GM18499 (cell line): ENCODE data around the gene RBM42.
"Not testable (repeated sequence)": the region's sequence is repeated elsewhere in the genome, so short reads cannot be mapped to it uniquely, and the experiment has no call there.

Experiments used
- ATAC-seq: cut with Tn5 transposase; IDR thresholded peaks from one replicate; pipeline ENCODE4 v1.9.1; 2021; ENCODE audit warnings: moderate number of reproducible peaks; ENCODE audit not compliant: insufficient read depth, unreplicated experiment

Gene RBM42

DNA sequence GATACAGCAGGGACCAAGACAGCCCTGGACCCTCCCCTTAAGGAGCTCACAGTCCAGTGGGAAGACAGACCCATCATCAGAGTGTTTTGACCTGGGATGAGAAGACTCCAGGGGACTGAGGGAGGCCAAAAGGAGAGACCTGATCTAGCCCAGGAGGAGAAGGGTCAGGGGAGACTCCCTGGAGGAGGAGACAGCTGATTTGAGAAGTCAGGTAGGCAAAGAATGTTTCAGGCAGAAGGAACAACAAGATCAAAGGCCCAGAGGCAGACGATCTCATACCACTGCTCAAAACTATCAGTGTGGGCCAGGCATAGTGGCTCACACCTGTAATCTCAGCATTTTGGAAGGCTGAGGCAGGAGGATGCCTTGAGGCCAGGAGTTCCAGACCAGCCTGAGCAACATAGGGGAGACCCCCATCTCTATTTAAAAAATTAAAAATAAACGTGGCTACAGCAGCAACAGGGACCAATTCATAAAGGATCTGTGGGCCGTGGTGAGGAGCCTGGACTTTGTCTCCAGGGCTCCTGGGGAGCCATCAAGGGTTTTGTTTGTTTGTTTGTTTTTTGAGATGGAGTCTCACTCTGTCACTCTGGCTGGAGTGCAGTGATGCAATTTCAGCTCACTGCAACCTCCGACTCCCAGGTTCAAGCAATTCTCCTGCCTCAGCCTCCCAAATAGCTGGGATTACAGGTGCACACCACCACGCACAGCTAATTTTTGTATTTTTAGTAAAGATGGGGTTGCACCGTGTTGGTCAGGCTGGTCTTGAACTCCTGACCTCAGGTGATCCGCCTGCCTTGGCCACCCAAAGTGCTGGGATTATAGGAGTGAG, 17.1 kb downstream of the RBM42 start:
- no peak for ATAC-seq

DNA sequence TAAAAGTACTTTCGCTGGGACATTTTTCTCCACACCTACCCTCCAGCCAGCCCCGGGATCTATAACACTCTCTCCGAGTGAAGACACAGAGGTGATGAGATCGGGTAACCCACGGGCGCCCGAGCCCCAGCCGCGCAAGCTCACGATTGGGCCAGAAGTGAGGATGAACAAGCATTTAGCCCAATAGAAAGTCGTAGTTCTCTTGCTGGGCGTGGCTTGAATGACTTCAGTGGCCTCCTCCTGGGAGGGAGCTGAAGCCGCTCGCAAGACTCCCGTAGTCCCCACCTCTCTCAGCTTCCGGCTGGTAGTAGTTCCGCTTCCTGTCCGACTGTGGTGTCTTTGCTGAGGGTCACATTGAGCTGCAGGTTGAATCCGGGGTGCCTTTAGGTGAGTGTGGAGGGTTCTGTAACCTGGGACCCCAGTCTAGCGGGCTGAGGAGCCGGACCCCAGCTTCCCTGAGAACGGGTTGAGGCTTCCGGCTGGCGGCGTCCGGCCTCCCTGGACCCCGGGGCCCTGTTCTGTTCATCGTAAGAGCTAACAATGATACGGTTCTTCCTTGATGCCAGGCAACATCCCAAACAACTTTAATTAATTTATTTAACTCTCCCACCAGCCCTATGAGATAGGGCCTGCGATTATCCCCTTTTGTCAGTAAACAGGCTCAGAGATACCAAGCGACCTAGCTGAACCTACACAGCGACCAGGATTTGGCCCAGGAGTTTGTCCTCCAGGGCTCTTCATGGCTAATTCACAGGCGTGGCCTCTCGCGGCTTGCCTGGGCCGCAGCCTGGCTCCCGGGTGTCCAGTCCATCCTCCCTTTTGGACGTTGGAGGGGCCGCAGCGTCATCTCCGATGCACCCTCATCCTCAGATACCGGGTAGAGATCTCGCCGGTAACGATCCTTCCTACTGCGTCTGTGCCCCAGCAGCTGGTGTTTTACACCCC, 19.5 kb downstream of the RBM42 start, which contains the start of gene COX6B1:
COX6B1 (plus strand) TSS at position 307 of the 945 bp plus-strand sequence. CDS start 2,921 bp downstream, outside the sequence.
- ATAC-seq, result peak; percentile 44

DNA sequence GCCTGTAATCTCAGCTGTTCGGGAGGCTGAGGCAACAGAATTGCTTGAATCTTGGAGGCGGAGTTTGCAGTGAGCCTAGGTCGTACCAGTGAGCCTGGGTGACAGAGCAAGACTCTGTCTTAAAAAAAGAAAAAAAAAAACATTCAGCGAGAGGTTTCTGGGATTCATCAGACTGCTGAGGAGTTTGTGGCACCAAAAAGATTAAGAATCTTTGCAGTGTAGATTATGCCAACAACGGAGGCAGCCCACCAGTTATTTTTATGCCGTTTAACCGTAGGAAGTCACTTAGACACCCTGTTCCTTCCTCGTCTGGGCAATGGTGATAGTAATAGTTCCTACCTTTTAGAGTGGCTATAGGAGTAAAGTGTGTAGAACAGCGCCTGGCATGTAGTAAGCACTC, 21.7 kb downstream of the RBM42 start:
- ATAC-seq, result no peak

DNA sequence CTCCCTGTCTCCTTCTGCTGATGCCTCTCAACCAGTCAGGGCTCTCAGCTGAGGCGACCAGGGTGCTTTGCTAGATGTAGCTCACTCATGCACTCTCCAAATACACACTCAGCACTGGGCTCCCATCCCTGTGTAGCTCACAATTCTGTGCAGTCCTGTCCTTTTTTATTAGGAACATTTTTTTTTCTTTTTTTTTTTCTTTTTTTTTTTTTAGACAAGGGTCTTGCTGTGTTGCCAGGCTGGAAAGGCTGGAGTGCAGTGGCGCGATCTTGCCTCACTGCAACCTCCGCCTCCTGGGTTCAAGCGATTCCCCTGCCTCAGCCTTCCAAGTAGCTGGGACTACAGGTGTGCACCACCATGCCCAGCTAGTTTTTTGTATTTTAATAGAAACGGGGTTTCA, 26.0 kb downstream of the RBM42 start:
- ATAC-seq, result not testable (repeated sequence)

DNA sequence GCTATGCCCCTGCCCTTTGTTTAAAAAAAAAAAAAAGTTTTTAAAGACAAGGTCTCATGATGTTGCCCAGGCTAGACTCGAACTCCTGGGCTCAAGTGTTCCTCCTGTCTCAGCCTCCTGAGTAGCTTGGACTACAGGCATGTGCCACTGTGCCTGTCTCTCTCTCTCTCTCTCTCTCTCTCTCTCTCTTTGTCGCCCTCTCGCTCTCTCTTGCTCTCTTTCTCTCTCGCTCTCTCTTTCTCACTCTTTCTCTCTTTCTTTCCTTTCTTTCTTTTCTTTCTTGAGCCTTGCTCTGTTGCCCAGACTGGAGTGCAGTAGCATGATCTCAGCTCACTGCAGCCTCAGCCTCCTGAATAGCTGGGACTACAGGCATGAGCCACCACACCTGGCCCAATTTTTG, 26.8 kb downstream of the RBM42 start:
- no peak for ATAC-seq

DNA sequence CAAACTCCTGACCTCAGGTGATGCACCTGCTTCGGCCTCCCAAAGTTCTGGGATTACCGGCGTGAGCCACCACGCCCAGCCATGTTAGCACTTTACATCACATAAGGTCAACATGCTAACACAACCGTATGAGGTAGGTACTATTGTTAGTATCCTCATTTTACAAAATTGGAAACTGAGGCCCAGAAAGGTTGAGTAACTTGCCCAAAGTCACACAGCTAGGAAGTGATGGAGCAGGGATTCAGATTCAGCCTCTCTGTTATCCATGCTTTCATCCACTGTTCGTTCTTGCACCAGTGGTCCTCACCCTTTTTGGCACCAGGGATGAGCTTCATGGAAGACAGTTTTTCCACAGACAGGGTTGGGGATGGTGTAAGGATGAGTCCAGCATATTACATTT, 27.9 kb downstream of the RBM42 start:
- ATAC-seq, result no peak

DNA sequence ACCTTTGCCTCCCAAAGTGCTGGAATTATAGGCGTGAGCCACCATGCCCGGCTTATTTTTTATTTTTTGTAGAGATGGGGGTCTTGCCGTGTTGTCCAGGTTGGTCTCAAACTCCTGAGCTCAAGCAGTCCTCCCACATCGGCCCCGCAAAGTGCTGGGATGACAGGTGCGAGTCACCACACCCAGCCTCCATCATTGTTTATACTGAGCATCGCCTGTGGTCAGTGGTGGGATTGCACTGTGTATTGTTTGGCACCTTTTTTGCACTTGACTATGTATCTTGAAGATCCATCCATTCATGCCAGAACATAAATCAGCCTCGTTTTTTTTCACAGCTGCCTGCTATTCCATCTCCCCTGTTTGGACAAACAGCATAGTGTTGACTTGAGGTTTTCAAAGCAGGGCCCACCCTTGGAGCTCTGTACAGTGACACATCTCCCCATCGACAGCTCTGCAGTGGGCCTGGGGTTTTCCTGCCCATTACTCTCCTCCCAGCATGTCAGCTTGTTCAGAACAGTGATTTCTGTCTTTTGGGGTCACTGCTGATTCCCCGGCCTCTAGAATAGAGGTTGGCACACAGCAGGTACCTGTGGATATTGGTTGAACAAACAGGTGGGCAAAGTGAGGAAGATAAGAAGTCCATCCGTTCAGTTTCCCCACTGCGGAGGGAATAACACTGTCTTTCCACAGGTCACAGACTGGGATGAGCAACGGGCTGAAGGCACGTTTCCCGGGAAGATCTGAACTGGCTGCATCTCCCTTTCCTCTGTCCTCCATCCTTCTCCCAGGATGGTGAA, 29.3 kb downstream of the RBM42 start:
- no peak for ATAC-seq

DNA sequence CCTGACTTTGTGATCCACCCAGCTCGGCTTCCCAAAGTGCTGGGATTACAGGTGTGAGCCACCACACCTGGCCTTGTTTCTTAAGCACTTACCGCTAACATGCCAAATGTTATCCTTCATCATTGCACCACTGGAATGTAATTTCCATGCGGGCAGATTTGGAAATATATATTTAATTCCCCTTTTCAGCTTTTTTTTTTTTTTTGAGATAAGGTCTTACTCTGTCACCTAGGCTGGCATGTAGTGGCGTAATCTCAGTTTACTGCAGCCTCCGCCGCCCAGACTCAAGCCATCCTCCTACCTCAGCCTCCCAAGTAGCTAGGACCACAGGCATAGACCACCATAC, 33.1 kb downstream of the RBM42 start:
- ATAC-seq, result no peak

DNA sequence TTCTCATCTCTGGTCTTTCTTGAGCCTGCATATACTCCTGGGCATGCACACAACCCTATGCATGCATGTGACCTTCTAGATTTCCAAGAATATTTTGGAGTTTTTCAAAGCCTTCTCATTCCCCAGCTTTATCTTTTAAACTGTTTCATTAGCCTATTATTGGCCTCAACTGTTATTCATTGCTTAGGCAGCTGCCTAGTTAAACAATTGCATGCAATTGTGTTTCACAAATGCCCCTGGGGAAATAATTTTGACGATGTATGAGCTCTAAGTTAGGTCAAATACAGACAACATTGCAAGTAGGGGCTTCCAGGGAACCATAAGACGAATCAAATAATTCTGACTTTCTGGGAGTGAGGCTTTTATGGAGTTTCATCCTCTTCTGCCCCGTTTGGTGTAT, 35.1 kb downstream of the RBM42 start:
- ATAC-seq, result no peak

DNA sequence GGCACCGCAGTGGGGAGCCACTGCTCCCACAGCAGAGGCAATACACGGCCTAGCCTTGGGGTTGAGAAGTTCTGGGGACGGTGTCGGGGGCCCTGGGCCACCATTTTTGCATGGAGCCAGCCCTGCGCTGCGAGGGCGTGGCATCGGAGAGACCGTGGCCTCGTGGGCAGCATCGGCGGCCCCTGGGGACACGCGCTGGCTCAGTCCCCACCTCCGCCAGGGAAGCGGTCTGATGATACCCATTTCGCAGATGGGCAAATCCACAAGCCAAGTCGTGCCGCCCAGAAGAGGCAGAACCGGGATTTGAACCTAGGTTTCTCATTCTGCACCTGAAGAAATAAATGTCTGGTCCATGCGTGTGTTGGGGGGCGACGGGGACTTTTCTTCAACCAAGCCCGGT, 36.3 kb downstream of the RBM42 start:
- no peak for ATAC-seq

DNA sequence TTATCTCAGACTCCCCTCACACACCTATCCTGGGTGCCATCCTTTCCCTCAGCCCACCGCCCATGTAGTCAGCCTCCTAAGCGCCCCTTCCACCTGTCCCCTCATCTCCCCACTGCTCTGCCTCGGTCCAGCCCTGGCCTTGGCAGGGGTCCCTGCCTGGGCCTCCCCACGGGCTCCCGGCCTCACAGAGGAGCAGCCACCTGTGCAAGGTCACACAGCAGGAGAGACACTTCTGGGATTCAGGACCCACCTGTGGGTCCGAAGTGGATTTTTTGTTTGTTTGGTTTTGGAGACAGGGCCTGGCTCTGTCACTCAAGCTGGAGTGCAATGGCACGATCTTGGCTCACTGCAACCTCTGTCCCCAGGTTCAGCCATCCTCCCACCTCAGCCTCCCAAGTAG, 36.8 kb downstream of the RBM42 start:
- ATAC-seq, result no peak

DNA sequence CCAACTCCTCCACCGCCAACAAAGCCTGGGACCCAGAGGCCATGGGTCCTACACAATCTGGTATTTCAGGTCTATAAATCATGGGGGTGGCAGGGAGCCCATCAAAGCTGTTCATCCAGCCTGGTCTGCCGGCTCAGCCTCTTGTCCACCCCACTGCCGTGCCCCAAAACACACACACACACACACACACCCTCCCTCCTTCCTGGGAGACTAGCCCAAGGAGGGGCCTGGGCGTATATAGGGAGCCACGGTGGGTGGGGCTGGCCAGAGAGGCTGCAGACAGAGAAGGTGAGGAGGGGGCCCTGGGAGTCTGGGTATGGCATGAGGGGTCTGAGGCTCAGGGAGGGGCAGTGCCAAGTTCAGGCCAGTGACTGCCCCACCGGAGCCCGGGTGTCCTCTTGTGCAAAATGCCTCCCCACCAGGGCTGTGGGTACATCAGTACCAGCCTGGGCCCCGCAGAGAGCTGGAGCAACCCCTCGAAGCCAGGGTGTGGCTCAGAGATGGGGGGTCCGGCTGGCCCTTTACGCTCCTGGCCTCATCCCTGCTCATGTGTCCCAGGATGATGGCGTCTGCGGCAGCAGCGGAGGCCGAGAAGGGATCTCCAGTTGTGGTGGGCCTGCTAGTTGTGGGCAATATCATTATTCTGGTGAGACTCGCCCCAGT, 37.5 kb downstream of the RBM42 start, which contains the start of gene UPK1A:
UPK1A (plus strand) TSS at position 267 of the 663 bp plus-strand sequence; CDS start at position 563, 296 bp downstream.
- no peak for ATAC-seq

DNA sequence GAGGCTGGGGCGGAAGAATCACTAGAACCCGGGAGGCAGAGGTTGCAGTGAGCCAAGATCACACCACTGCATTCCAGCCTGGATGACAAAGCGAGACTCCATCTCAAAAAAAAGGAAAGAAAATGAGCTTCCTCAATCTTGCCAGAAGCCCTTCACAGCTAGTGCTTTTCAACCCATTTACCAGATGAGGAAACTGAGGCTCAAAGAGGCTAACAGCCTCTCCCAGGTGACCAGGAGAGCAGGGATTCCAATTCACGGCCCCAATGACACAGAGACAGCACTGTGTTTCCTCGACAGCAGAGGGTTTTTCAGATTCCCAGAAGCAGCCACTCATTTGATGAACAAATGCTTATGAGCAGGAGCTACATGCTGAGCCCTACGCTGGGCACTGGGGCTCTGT, 40.7 kb downstream of the RBM42 start:
- ATAC-seq, result no peak

DNA sequence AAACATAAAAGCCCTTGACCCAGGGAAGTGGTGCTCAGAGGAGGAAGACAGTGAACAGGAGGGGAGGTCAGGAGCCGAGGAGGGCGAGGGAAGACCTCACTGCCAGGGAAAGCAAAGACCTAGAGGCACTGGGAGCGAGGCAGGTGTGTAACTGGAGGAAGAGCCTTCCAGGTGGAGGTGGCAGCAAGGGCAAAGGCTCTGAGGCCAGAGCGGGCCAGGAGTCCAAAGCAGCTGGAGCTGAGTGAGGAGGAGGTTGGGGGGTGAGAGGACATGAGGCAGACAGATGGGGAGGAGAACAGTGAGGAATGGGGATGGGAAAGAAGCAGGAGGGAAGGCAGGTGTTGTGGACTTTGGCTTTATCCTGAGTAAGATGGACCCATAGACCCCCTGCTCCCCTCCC, 41.1 kb downstream of the RBM42 start:
- no peak for ATAC-seq

DNA sequence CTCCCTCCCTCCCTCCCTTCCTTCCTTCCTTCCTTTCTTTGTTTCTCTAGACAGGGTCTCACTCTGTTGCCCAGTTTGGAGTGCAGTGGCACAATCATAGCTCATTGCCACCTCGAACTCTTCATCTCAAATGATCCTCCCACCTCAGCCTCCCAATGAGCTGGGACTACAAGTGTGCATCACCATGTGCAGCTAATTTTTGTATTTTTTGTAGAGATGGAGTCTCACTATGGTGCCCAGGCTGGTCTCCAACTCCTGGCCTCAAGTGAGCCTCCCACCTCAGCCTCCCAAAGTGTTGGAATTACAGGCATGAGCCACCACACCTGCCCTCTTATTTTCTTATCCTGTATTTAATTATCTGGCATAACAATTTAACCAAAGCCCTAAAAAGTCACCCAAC, 41.9 kb downstream of the RBM42 start:
- no peak for ATAC-seq

DNA sequence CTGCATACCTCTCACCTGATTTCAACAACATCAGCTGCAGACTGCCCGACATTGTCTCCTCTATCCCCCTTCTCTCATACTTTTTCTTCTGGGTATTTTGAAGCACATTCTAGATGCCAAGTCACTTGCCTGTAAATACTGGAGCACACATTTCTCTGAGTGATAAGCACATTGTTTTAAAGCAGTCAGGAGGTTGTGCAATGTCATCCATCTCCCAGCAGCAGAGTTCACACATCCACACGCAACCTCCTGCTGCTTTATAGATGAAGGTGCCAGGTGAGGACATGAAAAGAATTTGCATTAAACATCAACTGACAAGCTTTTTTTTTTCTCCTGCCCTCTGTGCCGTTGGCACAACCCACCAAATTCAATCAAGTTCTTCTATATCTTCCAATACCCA, 43.0 kb downstream of the RBM42 start:
- no peak for ATAC-seq

DNA sequence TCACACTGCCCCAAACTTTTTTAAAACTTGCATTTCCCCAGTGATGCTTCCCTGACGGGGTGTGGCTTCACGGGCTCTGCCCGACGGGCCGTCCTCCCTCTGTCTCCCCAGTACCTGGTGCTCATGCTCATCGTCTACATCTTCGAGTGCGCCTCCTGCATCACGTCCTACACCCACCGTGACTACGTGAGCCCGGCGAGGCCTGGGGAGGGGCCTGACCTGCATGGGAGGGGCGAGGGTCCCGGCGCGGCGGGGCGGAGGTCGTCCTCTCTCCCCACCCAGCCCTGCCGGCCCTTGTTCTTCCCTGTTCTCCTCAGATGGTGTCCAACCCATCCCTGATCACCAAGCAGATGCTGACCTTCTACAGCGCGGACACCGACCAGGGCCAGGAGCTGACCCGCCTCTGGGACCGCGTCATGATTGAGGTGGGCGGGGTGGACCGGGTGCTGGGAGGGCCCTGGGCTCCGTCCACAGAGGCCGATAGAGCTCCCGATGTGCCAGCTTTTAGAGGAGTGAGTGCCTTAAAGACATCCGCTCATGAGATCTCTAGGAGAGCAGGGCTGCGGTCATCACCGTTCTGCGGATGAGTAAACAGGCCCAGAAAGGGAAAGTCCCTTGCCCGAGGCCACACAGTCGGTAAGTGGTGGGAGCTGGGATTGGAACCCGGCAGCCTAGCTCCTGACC, 44.4 kb downstream of the RBM42 start:
- ATAC-seq, result no peak

DNA sequence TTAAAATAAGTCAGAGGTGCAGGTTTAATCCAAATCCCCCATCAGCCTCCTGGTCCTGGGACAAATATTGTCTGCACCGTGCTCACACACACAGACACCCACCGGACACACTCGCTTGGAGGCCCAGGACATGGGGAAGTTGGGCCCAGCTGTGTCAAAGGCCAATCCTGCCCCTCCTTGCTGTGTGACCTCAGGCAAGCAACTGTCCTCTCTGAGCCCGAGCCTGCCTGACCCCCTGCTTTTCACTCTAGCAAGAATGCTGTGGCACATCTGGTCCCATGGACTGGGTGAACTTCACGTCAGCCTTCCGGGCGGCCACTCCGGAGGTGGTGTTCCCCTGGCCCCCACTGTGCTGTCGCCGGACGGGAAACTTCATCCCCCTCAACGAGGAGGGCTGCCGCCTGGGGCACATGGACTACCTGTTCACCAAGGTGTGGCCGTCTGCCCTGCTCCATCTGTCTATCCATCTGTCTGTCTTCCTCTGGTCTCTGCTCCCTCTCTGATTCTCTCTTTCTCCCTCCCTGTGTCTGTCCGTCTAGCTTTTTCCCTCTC, 46.8 kb downstream of the RBM42 start:
- no peak for ATAC-seq
